Breast epithelium (tissue), 4 donors: ENCODE measurements around the gene RAET1G. TPM values are rescaled to one million over a fixed set of nuclear protein-coding genes. Genes with fewer than 3 reads are reported as not detected.

Experiments
- DNase-seq, 2 donors: peaks; one replicate each; pipeline ENCODE4 v3.0.0-alpha.2; 2019; ENCODE audit warnings: low spot score in 2 of 2
- H3K27ac ChIP-seq, 2 donors: fragments of 200-600 bp; sonication (generic) in 1 of 2; one replicate each; pipeline ENCODE4 v1.5.1; 2016 to 2019; ENCODE audit warnings: mild to moderate bottlenecking in 1 of 2
- H3K27me3 ChIP-seq, 2 donors: fragments of 200-600 bp; sonication (generic) in 1 of 2; one replicate each; pipeline versions ENCODE4 v1.5.1 to v1.6.0; 2017 to 2019; ENCODE audit warnings: control low read depth in 1 of 2, mild to moderate bottlenecking in 1 of 2
- H3K36me3 ChIP-seq: fragments of 200-600 bp; one replicate; pipeline ENCODE4 v1.5.1; 2019
- H3K4me1 ChIP-seq, 2 donors: fragments of 200-600 bp; sonication (generic); one replicate each; pipeline ENCODE4 v1.5.1; 2016 to 2019; ENCODE audit warnings: control low read depth in 1 of 2
- H3K4me3 ChIP-seq, 3 donors: fragments of 200-600 bp; sonication (generic); 1 replicate in 2 of 3; 2 replicates in 1 of 3; pipeline ENCODE4 v1.5.1; 2016 to 2019; ENCODE audit warnings: mild to moderate bottlenecking in 3 of 3, moderate library complexity in 2 of 3
- H3K9me3 ChIP-seq, 2 donors: fragments of 200-600 bp; sonication (generic) in 1 of 2; one replicate each; pipeline ENCODE4 v1.5.1; 2016 to 2019; ENCODE audit warnings: control low read depth in 1 of 2
- POLR2A ChIP-seq: fragments of 450-650 bp; IDR thresholded peaks from one replicate; pipeline ENCODE4 v1.6.1; 2016; ENCODE audit warnings: antibody characterized with exemption, mild to moderate bottlenecking, moderate library complexity
- POLR2AphosphoS5 ChIP-seq, 3 donors: sonication (generic); formaldehyde crosslinking; IDR thresholded peaks; one replicate each; pipeline ENCODE4 v1.6.1; 2017; ENCODE audit warnings: antibody characterized with exemption in 3 of 3
- intact Hi-C: fragments of 100-400 bp; cut with DNase I; formaldehyde crosslinking; loops from one replicate; pipeline ENCODE4 v1.15.1; 2023; ENCODE audit warnings: low total_unique reads
- total RNA-seq, 3 donors: library from RNA; depleted of rRNA; stranded (reverse); fragments of >200 nt; gene quantifications; one replicate each; pipeline ENCODE4 v1.1.0, GENCODE V29; 2016
- TF ChIP-seq, protein P1 (sequence below), 3 donors: fragments of 450-650 bp; IDR thresholded peaks; one replicate each; pipeline ENCODE4 v1.5.1; 2016 to 2017; ENCODE audit warnings: antibody characterized with exemption in 3 of 3, mild to moderate bottlenecking in 3 of 3, moderate library complexity in 3 of 3

RAET1G gene
- total RNA-seq, 3 donors from 2014 or later = 2.2 TPM; not detected in 2

DNA sequence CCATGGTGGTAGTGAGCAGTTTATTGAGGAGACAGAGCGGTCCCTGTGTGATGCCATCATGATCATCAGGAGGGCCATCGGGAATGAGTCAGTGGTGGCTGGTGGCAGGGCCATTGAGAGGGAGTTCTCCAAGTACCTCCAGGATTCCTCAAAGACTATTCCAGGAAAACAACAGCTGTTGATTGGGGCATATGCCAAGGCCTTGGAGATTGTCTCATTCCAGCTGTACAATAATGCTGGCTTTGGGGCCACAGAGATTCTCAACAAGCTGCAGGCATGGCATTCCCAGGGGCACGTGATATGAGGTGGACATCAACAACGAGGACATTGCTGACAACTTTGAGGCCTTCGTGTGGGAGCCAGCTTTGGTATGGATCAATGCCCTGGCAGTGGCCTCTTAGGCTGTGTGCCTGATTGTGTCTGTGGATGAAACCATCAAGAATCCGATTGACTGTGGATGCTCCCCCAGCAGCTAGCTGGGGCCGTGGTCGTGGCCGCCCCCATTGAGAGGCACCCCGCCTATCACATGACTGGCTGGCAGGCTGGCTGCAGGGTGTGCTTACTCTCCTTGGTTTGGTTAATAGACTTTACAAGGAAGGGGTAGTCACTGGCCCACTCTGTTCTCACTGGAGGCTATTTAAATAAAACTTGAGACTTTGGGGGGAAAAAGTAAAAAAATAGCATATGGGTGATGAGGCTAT lies 41.7 kb downstream of the RAET1G start:
- no peak overlapping the region for H3K4me3 ChIP-seq
- H3K27ac ChIP-seq = no peak overlapping the region
- no peaks in the 10 kb centered on the region for H3K27me3 ChIP-seq
- DNase-seq = no peak
- intact Hi-C loops = no loop called here
- H3K9me3 ChIP-seq = no peaks in the 10 kb centered on the region
- no peaks in the 10 kb centered on the region for H3K36me3 ChIP-seq
- TF ChIP-seq, protein P1, sequence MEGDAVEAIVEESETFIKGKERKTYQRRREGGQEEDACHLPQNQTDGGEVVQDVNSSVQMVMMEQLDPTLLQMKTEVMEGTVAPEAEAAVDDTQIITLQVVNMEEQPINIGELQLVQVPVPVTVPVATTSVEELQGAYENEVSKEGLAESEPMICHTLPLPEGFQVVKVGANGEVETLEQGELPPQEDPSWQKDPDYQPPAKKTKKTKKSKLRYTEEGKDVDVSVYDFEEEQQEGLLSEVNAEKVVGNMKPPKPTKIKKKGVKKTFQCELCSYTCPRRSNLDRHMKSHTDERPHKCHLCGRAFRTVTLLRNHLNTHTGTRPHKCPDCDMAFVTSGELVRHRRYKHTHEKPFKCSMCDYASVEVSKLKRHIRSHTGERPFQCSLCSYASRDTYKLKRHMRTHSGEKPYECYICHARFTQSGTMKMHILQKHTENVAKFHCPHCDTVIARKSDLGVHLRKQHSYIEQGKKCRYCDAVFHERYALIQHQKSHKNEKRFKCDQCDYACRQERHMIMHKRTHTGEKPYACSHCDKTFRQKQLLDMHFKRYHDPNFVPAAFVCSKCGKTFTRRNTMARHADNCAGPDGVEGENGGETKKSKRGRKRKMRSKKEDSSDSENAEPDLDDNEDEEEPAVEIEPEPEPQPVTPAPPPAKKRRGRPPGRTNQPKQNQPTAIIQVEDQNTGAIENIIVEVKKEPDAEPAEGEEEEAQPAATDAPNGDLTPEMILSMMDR (IDR thresholded peaks at IDR 0.05) = no peak
- TF ChIP-seq POLR2AphosphoS5 (IDR thresholded peaks at IDR 0.05) (no peak), POLR2A (no peak)
- H3K4me1 ChIP-seq = no peaks in the 10 kb centered on the region

DNA sequence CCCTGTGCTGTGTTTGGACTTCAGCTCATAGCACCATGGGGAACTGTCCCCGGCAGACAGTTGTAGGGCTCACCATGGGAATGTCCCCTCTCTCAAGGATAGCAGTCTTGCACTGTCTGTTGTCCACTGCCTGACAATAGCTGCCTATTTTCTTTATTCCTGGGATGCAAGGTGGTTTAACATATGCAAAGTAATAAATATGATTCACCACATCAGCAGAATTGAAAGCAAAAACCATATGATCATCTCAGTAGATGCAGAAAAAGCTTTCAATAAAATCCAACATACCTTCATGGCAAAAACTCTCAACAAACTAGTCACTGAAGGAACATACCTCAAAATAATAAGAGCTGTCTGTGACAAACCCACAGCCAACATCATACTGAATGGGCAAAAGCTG lies 45.3 kb downstream of the RAET1G start:
- TF ChIP-seq POLR2A (no peak), POLR2AphosphoS5 (IDR thresholded peaks at IDR 0.05) (no peak)
- TF ChIP-seq, protein P1 (IDR thresholded peaks at IDR 0.05) = no peak
- DNase-seq = no peak
- Histone ChIP-seq H3K27me3 (no peaks in the 10 kb centered on the region), H3K36me3 (no peaks in the 10 kb centered on the region), H3K4me3 (no peak overlapping the region), H3K4me1 (no peaks in the 10 kb centered on the region), H3K27ac (no peak overlapping the region), H3K9me3 (no peaks in the 10 kb centered on the region)
- intact Hi-C loops = no loop called here

GRCh38 chr6:149876241-149876933 lies 46.5 kb downstream of the RAET1G start:
- H3K27ac ChIP-seq = no peak overlapping the region
- no peak overlapping the region for H3K4me3 ChIP-seq
- DNase-seq = no peak
- H3K9me3 ChIP-seq = no peaks in the 10 kb centered on the region
- no peaks in the 10 kb centered on the region for H3K27me3 ChIP-seq
- H3K4me1 ChIP-seq = no peaks in the 10 kb centered on the region
- no peak for TF ChIP-seq POLR2A
- TF ChIP-seq, protein P1 (IDR thresholded peaks at IDR 0.05) = no peak
- TF ChIP-seq POLR2AphosphoS5 (IDR thresholded peaks at IDR 0.05) = no peak
- intact Hi-C loops = no loop called here
- no peaks in the 10 kb centered on the region for H3K36me3 ChIP-seq

GRCh38 chr6:149872233-149872632 lies 50.7 kb downstream of the RAET1G start:
- Histone ChIP-seq H3K27me3 (no peaks in the 10 kb centered on the region), H3K4me1 (no peaks in the 10 kb centered on the region), H3K36me3 (no peaks in the 10 kb centered on the region), H3K27ac (no peak overlapping the region), H3K9me3 (no peaks in the 10 kb centered on the region), H3K4me3 (no peak overlapping the region)
- no peak for DNase-seq
- intact Hi-C loops = no loop called here
- TF ChIP-seq POLR2AphosphoS5 (IDR thresholded peaks at IDR 0.05) (no peak), POLR2A (no peak)
- TF ChIP-seq, protein P1 (IDR thresholded peaks at IDR 0.05) = no peak

DNA sequence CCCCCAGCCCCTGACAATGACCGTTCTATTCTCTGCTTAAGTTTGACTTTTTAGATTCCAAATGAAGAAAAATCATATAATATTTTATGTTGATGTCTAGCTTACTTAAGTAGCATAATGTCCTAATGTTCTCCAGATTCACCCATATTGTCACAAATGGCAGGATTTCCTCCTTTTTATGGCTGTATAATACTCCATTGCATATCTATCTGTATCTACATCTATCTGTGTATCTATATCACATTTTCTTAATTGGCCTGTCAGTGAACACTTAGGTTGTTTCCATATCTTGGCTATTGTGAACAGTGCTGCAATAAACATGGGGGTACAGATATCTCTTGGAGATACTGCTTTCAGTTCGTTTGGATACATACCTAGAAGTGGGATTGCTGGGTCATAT lies 51.7 kb downstream of the RAET1G start:
- TF ChIP-seq, protein P1 (IDR thresholded peaks at IDR 0.05) = no peak
- TF ChIP-seq POLR2A (no peak), POLR2AphosphoS5 (IDR thresholded peaks at IDR 0.05) (no peak)
- intact Hi-C loops = no loop called here
- Histone ChIP-seq H3K9me3 (no peaks in the 10 kb centered on the region), H3K27me3 (no peaks in the 10 kb centered on the region), H3K4me1 (no peaks in the 10 kb centered on the region), H3K4me3 (no peak overlapping the region), H3K36me3 (no peaks in the 10 kb centered on the region), H3K27ac (no peak overlapping the region)
- DNase-seq = no peak
